SK-N-SH (cell line): ENCODE results near the gene ADAMTS6. TPM values are rescaled to one million over a fixed set of nuclear protein-coding genes. Genes with fewer than 3 reads are reported as not detected.

ENCODE experiments used
- CTCF ChIA-PET: fragments of 300-600, 350-600 bp; formaldehyde crosslinking; extraction: SDS; loops from one replicate; lab custom pipeline; 2021; lab: Yijun Ruan, JAX
- POLR2A ChIA-PET: fragments of 350-600 bp; sonication (Branson Sonifier 250); formaldehyde crosslinking; extraction: SDS; loops from one replicate; lab custom pipeline; 2020; ENCODE audit warnings: antibody characterized with exemption, inconsistent platforms; lab: Yijun Ruan, JAX
- DNase-seq: peaks from one replicate; pipeline ENCODE4 v3.0.0; 2012
- H2AFZ ChIP-seq: fragments of 200-600 bp; sonication (generic); 2 replicates; pipeline ENCODE4 v1.8.1; 2016; ENCODE audit warnings: antibody characterized with exemption, mild to moderate bottlenecking, low read depth
- H3F3A ChIP-seq: fragments of 200-600 bp; sonication (generic); replicated peaks from 2 replicates; pipeline ENCODE3; 2016; ENCODE audit warnings: antibody characterized with exemption, mild to moderate bottlenecking; ENCODE audit not compliant: insufficient read depth
- H3K27ac ChIP-seq, 2 experiments: fragments of 200-500 bp in 1 of 2; fragments of 200-600 bp in 1 of 2; sonication (Bioruptor generic) in 1 of 2; sonication (generic), shearing (Covaris generic) in 1 of 2; 2 replicates each; pipeline versions ENCODE4 v1.5.1 to v1.6.1; 2014 to 2016; ENCODE audit warnings: low read depth in 2 of 2, inconsistent platforms in 1 of 2, low read length in 1 of 2, mild to moderate bottlenecking in 1 of 2, mixed read lengths in 1 of 2
- H3K27me3 ChIP-seq: fragments of 200-600 bp; sonication (generic), shearing (Covaris generic); 2 replicates; pipeline ENCODE4 v1.6.1; 2016; ENCODE audit warnings: mixed run types; ENCODE audit not compliant: insufficient read depth
- H3K36me3 ChIP-seq, 2 experiments: fragments of 200-500 bp in 1 of 2; fragments of 200-600 bp in 1 of 2; sonication (Bioruptor generic) in 1 of 2; sonication (generic) in 1 of 2; replicated peaks in 1 of 2; 2 replicates each; pipeline versions ENCODE3 to v1.5.1; 2014 to 2016; ENCODE audit warnings: low read length in 1 of 2, mild to moderate bottlenecking in 1 of 2; ENCODE audit not compliant: insufficient read depth in 2 of 2, control insufficient read depth in 1 of 2
- H3K4me1 ChIP-seq, 2 experiments: fragments of 200-500 bp in 1 of 2; fragments of 200-600 bp in 1 of 2; sonication (Bioruptor generic) in 1 of 2; sonication (generic), shearing (Covaris generic) in 1 of 2; 2 replicates each; pipeline versions ENCODE4 v1.5.1 to v1.6.1; 2014 to 2016; ENCODE audit warnings: low read depth in 1 of 2, low read length in 1 of 2, mixed run types in 1 of 2; ENCODE audit not compliant: insufficient read depth in 2 of 2, control insufficient read depth in 1 of 2
- H3K4me2 ChIP-seq: fragments of 200-600 bp; sonication (generic), shearing (Covaris generic); 2 replicates; pipeline ENCODE4 v1.6.1; 2017; ENCODE audit warnings: mixed run types
- H3K4me3 ChIP-seq, 2 experiments: fragments of 200-500 bp in 1 of 2; fragments of 200-600 bp in 1 of 2; sonication (Bioruptor generic) in 1 of 2; sonication (generic), shearing (Covaris generic) in 1 of 2; 2 replicates each; pipeline versions ENCODE4 v1.5.1 to v1.8.1; 2014 to 2016; ENCODE audit warnings: low read depth in 2 of 2, inconsistent platforms in 1 of 2, low read length in 1 of 2, mild to moderate bottlenecking in 1 of 2, mixed read lengths in 1 of 2, moderate library complexity in 1 of 2
- H3K79me2 ChIP-seq: fragments of 200-600 bp; sonication (generic); 2 replicates; pipeline ENCODE4 v1.8.1; 2017; ENCODE audit warnings: mild to moderate bottlenecking; ENCODE audit not compliant: insufficient read depth
- H3K9ac ChIP-seq: fragments of 200-600 bp; sonication (generic); 2 replicates; pipeline ENCODE4 v1.6.1; 2017; ENCODE audit warnings: mixed run types
- H3K9me2 ChIP-seq: fragments of 200-600 bp; sonication (generic); 2 replicates; pipeline ENCODE4 v1.6.1; 2017; ENCODE audit warnings: mixed run types
- H3K9me3 ChIP-seq: fragments of 200-600 bp; sonication (generic); 2 replicates; pipeline ENCODE4 v1.6.1; 2017; ENCODE audit warnings: mixed run types, mild to moderate bottlenecking, moderate library complexity
- H4K20me1 ChIP-seq: fragments of 200-600 bp; sonication (generic); 2 replicates; pipeline ENCODE4 v1.6.1; 2017; ENCODE audit warnings: mild to moderate bottlenecking, mixed run types; ENCODE audit not compliant: insufficient read depth
- ELF1 ChIP-seq: IDR thresholded peaks from 2 replicates; pipeline ENCODE4 v1.4.0; 2012
- EP300 ChIP-seq, 2 experiments: IDR thresholded peaks; 2 replicates each; pipeline versions ENCODE4 v1.4.0 to v1.6.1; 2012; ENCODE audit warnings: borderline replicate concordance in 1 of 2, low read depth in 1 of 2, low read length in 1 of 2
- GABPA ChIP-seq: IDR thresholded peaks from 2 replicates; pipeline ENCODE4 v1.4.0; 2012; ENCODE audit warnings: low read depth, mild to moderate bottlenecking
- MEF2A ChIP-seq: IDR thresholded peaks from 2 replicates; pipeline ENCODE4 v1.4.0; 2012; ENCODE audit warnings: low read depth, borderline replicate concordance
- RXRA ChIP-seq: IDR thresholded peaks from 2 replicates; pipeline ENCODE4 v1.4.0; 2012; ENCODE audit warnings: low read depth, mild to moderate bottlenecking, borderline replicate concordance
- SMC3 ChIP-seq: IDR thresholded peaks from 2 replicates; pipeline ENCODE4 v1.6.1; 2012; ENCODE audit warnings: low read depth, low read length, improper control_type of control experiment
- TAF1 ChIP-seq: IDR thresholded peaks from 2 replicates; pipeline ENCODE4 v1.6.1; 2012; ENCODE audit warnings: low read depth, mild to moderate bottlenecking, low read length, moderate library complexity, borderline replicate concordance
- TCF12 ChIP-seq: IDR thresholded peaks from 2 replicates; pipeline ENCODE4 v1.4.0; 2012
- WGBS: methylation state at CpG from one replicate; pipeline ENCODE4 v1.1.6; 2017; ENCODE audit warnings: low lambda C conversion rate; 5-methylcytosine and 5-hydroxymethylcytosine counted together
- polyA plus RNA-seq, 3 experiments: library from polyadenylated mRNA; depleted of rRNA; stranded (reverse); fragments of >200 nt; gene quantifications; 2 replicates each; pipeline ENCODE4 v1.2.3, GENCODE V29; 2012
- TF ChIP-seq, protein P1 (sequence below): IDR thresholded peaks from 2 replicates; pipeline ENCODE4 v1.4.0; 2012; ENCODE audit warnings: low read depth, borderline replicate concordance
- TF ChIP-seq, protein P2 (sequence below): fragments of 150-350 bp; IDR thresholded peaks from 2 replicates; pipeline ENCODE4 v1.6.1; 2016; ENCODE audit warnings: mild to moderate bottlenecking, low read depth, low read length
- TF ChIP-seq, protein P3 (sequence below): IDR thresholded peaks from 2 replicates; pipeline ENCODE4 v1.4.0; 2012; ENCODE audit warnings: low read depth
- TF ChIP-seq, protein P4 (sequence below): fragments of 150-350 bp; IDR thresholded peaks from 2 replicates; pipeline ENCODE4 v1.6.1; 2017; ENCODE audit warnings: antibody characterized with exemption, low read length, low read depth, borderline replicate concordance

ADAMTS6 gene
- polyA plus RNA-seq, 1 of the 3 experiments (the other 2 are of a cell fraction) = 15.0 TPM

DNA sequence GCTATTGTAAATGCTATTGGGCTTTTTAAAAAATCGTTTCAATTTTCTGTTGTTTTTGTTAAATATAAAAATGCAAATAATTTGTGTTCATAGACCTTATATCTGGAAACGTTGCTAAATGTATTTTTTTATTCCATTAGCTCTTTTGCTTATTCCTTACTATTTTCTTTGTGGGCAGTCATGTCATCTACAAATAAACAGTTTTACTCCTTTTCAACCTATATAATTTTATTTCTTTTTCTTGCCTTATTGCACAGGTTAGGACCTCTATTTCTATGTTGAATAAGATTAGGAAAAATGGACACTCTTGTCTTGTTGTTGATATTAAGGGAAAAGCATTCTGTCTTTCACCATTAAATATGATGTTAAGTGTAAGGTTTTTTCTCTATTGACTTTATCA, 364.2 kb downstream of the ADAMTS6 start:
- no peak for DNase-seq
- Histone ChIP-seq H3K9ac (no peak overlapping the region), H3K36me3 (peaks cover 0 to 5% of the 10 kb centered on the region in 2 experiments), H3K4me1 (no peaks in the 10 kb centered on the region), H3K4me2 (no peak overlapping the region), H4K20me1 (no peaks in the 10 kb centered on the region), H3K9me2 (no peaks in the 10 kb centered on the region), H3K79me2 (no peaks in the 10 kb centered on the region), H2AFZ (no peak overlapping the region), H3K9me3 (peaks cover 13% of the 10 kb centered on the region; the same call in 1 of the 2 replicates), H3K4me3 (no peak overlapping the region), H3K27ac (no peak overlapping the region), H3F3A (no peaks in the 10 kb centered on the region), H3K27me3 (no peaks in the 10 kb centered on the region)
- ChIA-PET POLR2A (no interaction called here), CTCF (interaction anchor here (1.2 kb wide), 1 partner anchor 9 kb away, joined by 3 read pairs; no protein-coding TSS in a partner anchor)
- 4% methylated on average over 2 of the region's 2 CpGs for WGBS
- TF ChIP-seq, protein P1, sequence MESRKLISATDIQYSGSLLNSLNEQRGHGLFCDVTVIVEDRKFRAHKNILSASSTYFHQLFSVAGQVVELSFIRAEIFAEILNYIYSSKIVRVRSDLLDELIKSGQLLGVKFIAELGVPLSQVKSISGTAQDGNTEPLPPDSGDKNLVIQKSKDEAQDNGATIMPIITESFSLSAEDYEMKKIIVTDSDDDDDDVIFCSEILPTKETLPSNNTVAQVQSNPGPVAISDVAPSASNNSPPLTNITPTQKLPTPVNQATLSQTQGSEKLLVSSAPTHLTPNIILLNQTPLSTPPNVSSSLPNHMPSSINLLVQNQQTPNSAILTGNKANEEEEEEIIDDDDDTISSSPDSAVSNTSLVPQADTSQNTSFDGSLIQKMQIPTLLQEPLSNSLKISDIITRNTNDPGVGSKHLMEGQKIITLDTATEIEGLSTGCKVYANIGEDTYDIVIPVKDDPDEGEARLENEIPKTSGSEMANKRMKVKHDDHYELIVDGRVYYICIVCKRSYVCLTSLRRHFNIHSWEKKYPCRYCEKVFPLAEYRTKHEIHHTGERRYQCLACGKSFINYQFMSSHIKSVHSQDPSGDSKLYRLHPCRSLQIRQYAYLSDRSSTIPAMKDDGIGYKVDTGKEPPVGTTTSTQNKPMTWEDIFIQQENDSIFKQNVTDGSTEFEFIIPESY = no peak

DNA sequence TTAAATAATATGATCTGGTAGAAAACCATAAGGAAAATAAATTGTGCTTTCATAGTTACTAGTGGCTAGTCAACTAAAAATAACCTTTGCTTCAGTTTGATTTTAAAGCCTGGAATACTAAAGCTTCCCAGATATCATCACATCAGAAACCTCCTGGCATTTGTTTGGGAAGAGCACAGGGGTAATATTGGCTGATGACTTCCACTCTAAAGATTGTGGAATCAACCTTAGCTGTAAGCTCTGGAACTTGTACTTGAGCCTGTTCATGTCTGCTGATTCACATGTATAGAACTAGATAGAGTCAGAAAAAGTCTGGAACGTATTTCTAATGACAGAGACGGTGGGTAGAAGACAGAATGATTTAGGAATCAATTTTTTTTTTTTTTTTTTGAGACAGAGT, 367.9 kb downstream of the ADAMTS6 start:
- peaks cover 17% of the 10 kb centered on the region; the same call in 1 of the 2 replicates for H3K9me3 ChIP-seq
- 80% methylated on average over 2 of the region's 2 CpGs for WGBS
- CTCF ChIA-PET = no interaction called here

More for the DNA sequence above, 367.9 kb downstream of the ADAMTS6 start:
- Histone ChIP-seq H3K9me2 (no peaks in the 10 kb centered on the region), H3K4me1 (no peaks in the 10 kb centered on the region), H3K9ac (no peak overlapping the region), H4K20me1 (no peaks in the 10 kb centered on the region), H3K79me2 (no peaks in the 10 kb centered on the region; the same call in 1 of the 2 replicates), H3F3A (no peaks in the 10 kb centered on the region), H3K36me3 (peaks cover 0 to 5% of the 10 kb centered on the region in 2 experiments), H2AFZ (peak overlapping the region; percentile 43; the same call in 1 of the 2 replicates), H3K4me3 (no peak overlapping the region), H3K27me3 (no peaks in the 10 kb centered on the region)
- POLR2A ChIA-PET = no interaction called here
- TF ChIP-seq GABPA (no peak), TCF12 (no peak), ELF1 (no peak), RXRA (no peak), EP300 (IDR thresholded peaks at IDR 0.05; ENCODE audit: borderline replicate concordance in 1 of 2, low read depth in 1 of 2, low read length in 1 of 2) (no peak), TAF1 (no peak), SMC3 (no peak), MEF2A (no peak)
- TF ChIP-seq, protein P2, sequence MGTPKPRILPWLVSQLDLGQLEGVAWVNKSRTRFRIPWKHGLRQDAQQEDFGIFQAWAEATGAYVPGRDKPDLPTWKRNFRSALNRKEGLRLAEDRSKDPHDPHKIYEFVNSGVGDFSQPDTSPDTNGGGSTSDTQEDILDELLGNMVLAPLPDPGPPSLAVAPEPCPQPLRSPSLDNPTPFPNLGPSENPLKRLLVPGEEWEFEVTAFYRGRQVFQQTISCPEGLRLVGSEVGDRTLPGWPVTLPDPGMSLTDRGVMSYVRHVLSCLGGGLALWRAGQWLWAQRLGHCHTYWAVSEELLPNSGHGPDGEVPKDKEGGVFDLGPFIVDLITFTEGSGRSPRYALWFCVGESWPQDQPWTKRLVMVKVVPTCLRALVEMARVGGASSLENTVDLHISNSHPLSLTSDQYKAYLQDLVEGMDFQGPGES = no peak
- TF ChIP-seq, protein P3, sequence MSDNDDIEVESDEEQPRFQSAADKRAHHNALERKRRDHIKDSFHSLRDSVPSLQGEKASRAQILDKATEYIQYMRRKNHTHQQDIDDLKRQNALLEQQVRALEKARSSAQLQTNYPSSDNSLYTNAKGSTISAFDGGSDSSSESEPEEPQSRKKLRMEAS = no peak
- TF ChIP-seq, protein P1 = no peak
- TF ChIP-seq, protein P4, sequence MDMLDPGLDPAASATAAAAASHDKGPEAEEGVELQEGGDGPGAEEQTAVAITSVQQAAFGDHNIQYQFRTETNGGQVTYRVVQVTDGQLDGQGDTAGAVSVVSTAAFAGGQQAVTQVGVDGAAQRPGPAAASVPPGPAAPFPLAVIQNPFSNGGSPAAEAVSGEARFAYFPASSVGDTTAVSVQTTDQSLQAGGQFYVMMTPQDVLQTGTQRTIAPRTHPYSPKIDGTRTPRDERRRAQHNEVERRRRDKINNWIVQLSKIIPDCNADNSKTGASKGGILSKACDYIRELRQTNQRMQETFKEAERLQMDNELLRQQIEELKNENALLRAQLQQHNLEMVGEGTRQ = no peak
- TF ChIP-seq, all 33 proteins: peak for 0
- H3K4me2 ChIP-seq = no peak overlapping the region
- H3K27ac ChIP-seq = no peak overlapping the region
- DNase-seq = no peak
